A549 treated with GW870086 at 1 μM for 4 hours (cell line): ENCODE measurements around the gene BANP. TPM values are rescaled to one million over a fixed set of nuclear protein-coding genes. Genes with fewer than 3 reads are reported as not detected.

Source experiments
- total RNA-seq: library from RNA; stranded (reverse); fragments of 200-300 nt; extraction: Qiagen RNA extraction; gene quantifications from 5 replicates; pipeline ENCODE4 v1.2.3, GENCODE V29; 2022; ENCODE audit warnings: low read depth

Gene BANP
- total RNA-seq: 13.0 to 18.4 TPM (median 16.2 TPM) in 5 replicates

GRCh38 chr16:87950765-87951551, at the start of gene BANP:
Gene BANP (plus strand): TSS chr16:87951434. CDS start chr16:87975116, 23,682 bp downstream.

GRCh38 chr16:87936375-87937230, 14.6 kb upstream of the BANP start, which contains the start of gene CA5A:
Gene CA5A (minus strand): TSS chr16:87936529. CDS start chr16:87936450, 79 bp downstream.

Other genes starting within 250 kb of the BANP start
- 41.1 to 45.2 TPM (median 42.5 TPM) in 5 replicates for gene KLHDC4, start 185.4 kb upstream of the BANP start, total RNA-seq
- 724 to 961 TPM (median 940 TPM) in 5 replicates for gene SLC7A5, start 81.9 kb upstream of the BANP start, total RNA-seq
- not detected in 5 replicates for gene CA5A, start 14.9 kb upstream of the BANP start, total RNA-seq